GM18520 (cell line): ENCODE data around the gene NCOA7.
A peak's percentile ranks its signal among the peaks of the same experiment; 100 is the strongest.
"Not testable (repeated sequence)": the region's sequence is repeated elsewhere in the genome, so short reads cannot be mapped to it uniquely, and the experiment has no call there.

Experiments
- ATAC-seq: cut with Tn5 transposase; IDR thresholded peaks from one replicate; pipeline ENCODE4 v1.9.1; 2021; ENCODE audit not compliant: unreplicated experiment

Gene NCOA7

DNA sequence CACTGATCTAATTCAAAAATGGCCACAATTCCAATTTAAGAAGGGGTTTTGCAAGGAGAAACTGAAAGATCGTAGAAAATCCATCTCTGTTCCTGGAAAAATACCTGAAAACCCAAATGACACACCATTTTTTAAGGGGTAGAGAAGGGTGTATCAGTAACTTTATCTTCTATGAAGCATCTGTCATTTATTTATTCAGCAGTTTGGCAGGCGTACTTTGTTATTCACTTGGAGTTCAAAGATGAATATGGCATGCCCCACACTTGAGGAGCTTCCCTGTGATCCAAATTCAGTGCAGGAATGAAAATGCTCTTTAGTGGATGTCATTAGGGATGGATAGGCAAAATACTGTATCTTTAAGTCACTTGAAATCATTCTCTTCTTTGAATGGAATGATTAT is 173.1 kb downstream of the NCOA7 start:
- ATAC-seq = no peak

DNA sequence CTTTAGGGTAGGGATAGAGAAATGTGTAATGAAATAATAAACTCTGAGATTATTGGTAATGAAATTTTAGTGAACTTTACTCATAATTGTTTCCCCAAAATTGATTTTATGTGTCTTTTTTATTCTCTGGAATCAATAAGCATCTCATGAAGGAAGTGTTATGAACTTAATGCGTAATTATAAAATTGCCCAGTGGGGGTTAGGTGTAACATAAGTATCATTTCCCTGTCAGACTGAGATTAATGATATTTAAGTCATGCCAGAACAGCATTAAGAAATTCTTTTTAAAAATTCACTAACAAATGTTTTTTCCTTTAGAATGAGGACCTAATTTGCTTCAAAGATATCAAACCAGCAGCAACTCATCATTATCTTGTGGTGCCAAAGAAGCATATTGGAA is 175.8 kb downstream of the NCOA7 start:
- ATAC-seq = no peak

DNA sequence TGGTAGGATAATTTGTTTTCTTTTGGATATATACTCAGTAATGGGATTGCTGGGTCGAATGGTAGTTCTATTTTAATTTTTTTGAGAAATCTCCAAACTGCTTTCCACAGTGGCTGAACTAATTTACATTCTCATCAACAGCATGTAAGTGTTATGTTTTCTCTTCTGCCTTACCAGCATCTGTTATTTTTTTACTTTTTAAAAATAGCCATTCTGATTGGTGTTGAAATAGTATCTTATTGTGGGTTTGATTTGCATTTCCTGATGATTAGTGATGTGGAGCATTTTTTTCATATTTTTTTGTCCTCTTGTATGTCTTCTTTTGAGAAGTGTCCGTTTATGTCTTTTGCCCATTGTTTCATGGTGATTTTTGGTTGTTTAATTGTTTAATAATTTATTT is 177.7 kb downstream of the NCOA7 start:
- peak; percentile 55 for ATAC-seq

DNA sequence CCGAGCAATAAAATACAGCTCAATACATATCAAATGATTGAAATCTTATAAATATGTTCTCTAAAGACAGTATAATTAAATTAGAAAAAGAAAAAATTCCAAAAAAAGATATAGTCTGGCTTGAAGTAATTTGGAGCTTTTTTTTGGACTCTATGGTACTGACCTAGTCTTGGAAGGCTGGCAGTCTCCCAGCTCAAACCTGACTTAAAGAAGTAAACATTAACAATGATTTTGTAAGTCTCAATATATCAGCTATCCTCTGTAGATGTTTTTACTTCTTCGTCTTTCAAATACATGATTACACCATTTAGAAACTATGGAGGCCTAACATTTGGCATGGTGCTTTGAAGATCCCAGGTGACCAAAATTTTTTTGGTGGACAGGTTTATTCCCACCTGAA is 180.0 kb downstream of the NCOA7 start:
- ATAC-seq = no peak

GRCh38 chr6:125972478-125972877 is 181.7 kb downstream of the NCOA7 start:
- ATAC-seq = not testable (repeated sequence)

DNA sequence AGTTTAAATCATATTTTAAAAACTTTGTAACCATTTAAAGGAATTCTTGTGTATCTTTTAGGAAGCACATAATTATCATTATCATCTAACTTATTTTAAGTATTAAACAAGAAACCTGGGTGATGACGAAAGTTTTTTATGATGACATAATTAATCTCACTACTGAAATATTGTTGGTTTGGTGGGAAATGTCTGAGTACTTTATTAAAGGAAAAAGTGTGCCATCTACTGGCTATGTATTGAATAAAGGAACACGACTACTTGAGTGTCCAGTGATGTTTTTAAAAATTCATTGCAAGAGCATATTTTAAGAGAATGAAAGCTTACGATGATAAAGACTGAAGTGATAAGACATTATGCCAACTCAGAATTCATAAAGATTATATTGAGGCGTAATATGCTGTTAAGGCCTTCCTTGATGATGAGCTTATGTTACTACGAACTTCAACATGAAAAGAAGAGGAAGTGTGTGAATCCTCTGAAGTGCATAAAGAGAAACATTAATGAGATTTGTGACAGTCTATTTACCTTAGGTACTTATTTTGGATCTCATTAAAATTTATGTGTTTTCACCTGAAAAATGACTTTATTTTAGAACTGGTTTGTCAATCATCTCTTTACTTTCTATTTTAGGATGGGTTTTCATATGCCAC is 183.6 kb downstream of the NCOA7 start:
- peak; percentile 68 for ATAC-seq

- ATAC-seq = no peak
Observed at GRCh38 chr6:125979101-125979500, 188.3 kb downstream of the NCOA7 start.
